Measurements from ENCODE around the gene NFYC. TPM values are rescaled to one million over a fixed set of nuclear protein-coding genes. Genes with fewer than 3 reads are reported as not detected.
A peak's percentile ranks its signal among the peaks of the same experiment; 100 is the strongest.

Gene NFYC
- total RNA-seq, 2 donors from 2014 or later, result 46.9 to 62.2 TPM

DNA sequence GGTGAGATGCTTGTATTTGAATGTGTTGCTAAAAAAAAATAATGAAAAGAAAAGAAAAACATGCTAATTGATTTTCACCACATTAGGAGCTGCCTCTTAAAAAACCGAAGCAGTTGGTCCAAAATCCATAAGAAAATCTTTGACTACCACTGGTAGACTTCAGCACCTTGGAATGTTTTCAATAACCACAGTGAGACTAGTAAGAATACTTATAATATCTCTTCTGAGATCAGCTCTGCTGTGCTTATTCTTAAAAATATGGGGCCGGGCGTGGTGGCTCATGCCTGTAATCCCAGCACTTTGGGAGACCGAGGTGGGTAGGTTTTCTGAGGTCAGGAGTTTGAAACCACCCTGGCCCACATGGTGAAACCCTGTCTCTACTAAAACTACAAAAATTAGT, 15.1 kb downstream of the NFYC start:
- TF ChIP-seq, protein P1, sequence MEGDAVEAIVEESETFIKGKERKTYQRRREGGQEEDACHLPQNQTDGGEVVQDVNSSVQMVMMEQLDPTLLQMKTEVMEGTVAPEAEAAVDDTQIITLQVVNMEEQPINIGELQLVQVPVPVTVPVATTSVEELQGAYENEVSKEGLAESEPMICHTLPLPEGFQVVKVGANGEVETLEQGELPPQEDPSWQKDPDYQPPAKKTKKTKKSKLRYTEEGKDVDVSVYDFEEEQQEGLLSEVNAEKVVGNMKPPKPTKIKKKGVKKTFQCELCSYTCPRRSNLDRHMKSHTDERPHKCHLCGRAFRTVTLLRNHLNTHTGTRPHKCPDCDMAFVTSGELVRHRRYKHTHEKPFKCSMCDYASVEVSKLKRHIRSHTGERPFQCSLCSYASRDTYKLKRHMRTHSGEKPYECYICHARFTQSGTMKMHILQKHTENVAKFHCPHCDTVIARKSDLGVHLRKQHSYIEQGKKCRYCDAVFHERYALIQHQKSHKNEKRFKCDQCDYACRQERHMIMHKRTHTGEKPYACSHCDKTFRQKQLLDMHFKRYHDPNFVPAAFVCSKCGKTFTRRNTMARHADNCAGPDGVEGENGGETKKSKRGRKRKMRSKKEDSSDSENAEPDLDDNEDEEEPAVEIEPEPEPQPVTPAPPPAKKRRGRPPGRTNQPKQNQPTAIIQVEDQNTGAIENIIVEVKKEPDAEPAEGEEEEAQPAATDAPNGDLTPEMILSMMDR (IDR thresholded peaks at IDR 0.05), result no peak
- no peak overlapping the region for H3K9ac ChIP-seq (ENCODE audit: low read depth in 2 of 2, low read length in 2 of 2)
- no peak overlapping the region for H3K27ac ChIP-seq
- intact Hi-C loops (cut with DNase I), result no loop called here
- H3K9me3 ChIP-seq, result no peaks in the 10 kb centered on the region
- H3K4me1 ChIP-seq, result no peaks in the 10 kb centered on the region
- no peak for DNase-seq
- H3K36me3 ChIP-seq, result no peaks in the 10 kb centered on the region
- no peak overlapping the region for H3K4me3 ChIP-seq
- no peaks in the 10 kb centered on the region for H3K27me3 ChIP-seq

DNA sequence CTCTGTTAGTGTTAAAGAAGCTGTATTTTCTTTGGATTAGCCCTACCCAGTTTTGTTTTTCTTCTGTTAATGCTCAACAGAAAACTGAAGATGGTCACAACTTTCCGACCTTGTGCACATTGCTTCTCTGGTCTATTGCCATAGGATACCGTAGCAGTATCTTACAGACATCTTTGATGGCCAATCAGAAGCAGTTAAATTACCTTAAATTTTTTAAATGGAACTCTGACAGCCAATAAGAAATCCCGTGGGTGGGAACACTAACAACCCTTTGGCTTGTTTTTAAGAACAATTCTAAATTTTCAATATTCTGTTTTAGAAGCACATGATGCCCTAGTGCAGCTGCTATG, 17.2 kb downstream of the NFYC start:
- H3K9ac ChIP-seq (ENCODE audit: low read depth in 2 of 2, low read length in 2 of 2), result peak overlapping the region in 1 of 2 donors; percentile 70
- DNase-seq, result no peak
- H3K4me3 ChIP-seq, result peak overlapping the region; percentile 41
- H3K27ac ChIP-seq, result peak overlapping the region; percentile 83
- H3K9me3 ChIP-seq, result no peaks in the 10 kb centered on the region
- no peaks in the 10 kb centered on the region for H3K36me3 ChIP-seq
- TF ChIP-seq, protein P1 (IDR thresholded peaks at IDR 0.05), result no peak
- no peaks in the 10 kb centered on the region for H3K4me1 ChIP-seq
- no peaks in the 10 kb centered on the region for H3K27me3 ChIP-seq
- intact Hi-C loops (cut with DNase I), result no loop called here

DNA sequence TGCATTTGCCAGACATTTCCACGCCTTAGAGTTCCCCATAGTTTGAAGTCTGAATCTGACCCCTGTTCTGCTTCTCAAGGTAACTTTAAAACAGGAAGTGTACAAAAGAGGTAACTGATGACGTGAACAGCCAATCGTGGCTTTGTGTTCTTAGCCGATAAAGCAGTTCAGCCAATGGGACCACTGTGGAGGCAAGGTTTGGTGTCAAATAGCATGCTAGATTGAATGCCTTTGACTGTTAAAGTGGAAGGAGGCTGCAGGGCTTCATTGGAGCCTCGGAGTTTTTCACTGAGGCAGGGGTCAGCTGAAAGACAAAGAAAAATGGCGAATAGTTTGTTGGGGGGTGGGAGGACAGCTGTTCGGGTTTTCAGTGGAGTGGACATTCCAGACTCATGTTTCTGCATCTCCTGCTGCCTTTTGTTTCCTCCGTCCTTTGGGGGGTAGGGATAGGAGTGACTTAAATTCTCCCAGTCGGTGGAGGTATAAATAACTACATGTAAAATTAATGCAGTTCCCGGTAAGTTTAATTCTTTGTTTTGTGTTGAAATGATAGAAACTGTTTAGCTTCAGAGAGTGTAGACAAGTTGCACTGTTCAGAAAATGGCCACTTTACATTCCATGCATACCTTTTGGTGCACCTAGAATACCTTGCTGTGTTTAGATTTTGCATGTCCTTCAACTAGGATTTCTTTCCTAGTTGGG, 17.7 kb downstream of the NFYC start:
- Histone ChIP-seq H3K27me3 (no peaks in the 10 kb centered on the region), H3K4me3 (peak overlapping the region; percentile 41), H3K4me1 (no peaks in the 10 kb centered on the region), H3K9ac (ENCODE audit: low read depth in 2 of 2, low read length in 2 of 2) (peak overlapping the region; percentile 32 to 70), H3K9me3 (no peaks in the 10 kb centered on the region), H3K36me3 (no peaks in the 10 kb centered on the region), H3K27ac (peak overlapping the region; percentile 83)
- TF ChIP-seq, protein P1 (IDR thresholded peaks at IDR 0.05), result no peak
- intact Hi-C loops (cut with DNase I), result no loop called here
- peak; percentile 91 for DNase-seq

DNA sequence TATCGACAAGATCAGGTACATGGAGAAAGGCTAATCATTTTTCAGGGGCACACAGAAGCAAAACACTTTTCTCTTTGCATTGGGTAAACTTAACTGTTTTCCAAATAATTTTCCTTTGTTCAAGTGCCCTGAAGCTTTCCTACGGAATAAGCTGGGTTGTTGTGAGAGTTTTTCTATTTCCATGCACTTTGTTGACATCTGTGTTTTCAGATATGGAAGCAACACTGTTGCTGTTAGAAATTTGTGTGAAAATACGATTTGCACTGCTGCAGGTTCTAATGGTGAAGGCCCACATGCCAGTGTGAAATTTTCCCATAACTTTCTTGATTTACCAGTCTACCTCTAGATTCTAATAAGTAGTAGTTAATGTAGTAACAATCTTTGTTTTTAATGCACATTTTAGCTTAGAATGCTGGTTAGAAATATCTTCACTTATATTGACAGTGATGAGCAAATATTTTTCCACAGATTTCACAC, 18.3 kb downstream of the NFYC start:
- Histone ChIP-seq H3K36me3 (no peaks in the 10 kb centered on the region), H3K9me3 (no peaks in the 10 kb centered on the region), H3K4me1 (no peaks in the 10 kb centered on the region), H3K4me3 (peak overlapping the region; percentile 41), H3K27ac (peak overlapping the region; percentile 83), H3K27me3 (no peaks in the 10 kb centered on the region), H3K9ac (ENCODE audit: low read depth in 2 of 2, low read length in 2 of 2) (peak overlapping the region in 1 of 2 donors; percentile 70)
- TF ChIP-seq, protein P1 (IDR thresholded peaks at IDR 0.05), result no peak
- intact Hi-C loops (cut with DNase I), result no loop called here
- no peak for DNase-seq

DNA sequence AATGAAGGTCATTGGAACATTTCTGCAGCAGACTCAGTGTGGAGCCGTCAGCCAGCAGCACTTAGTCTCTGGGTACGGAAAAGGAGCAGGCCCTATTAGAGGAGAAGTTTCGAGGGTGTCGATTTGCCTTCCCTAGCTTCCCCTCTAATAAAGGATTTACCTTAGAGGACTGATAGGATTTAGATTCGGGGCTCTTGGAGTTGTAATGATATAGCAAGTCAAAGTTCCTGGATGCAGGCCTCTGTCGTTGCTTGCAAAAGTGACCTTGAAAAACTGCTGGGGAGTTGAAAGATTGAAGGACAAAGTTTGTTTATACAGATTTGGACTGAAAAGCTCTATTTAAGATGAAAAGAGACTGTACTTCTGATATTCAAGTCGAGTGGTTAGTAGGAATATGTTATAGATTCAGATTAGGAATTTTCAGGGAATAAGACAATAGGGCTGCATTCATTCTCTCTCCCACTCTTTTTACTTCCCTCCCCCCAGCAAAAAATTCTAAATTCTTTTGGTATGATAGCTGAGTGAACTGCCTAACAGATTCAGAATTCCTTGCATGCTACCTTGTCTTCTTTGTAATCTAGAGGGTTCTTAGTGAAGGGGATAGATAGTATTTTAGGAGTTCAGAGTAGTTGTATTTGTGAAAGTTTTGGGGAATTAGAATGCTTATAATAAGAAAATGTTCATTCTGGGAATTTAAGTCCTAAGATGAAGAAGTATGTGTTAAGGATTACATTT, 19.2 kb downstream of the NFYC start:
- peak overlapping the region; percentile 41 for H3K4me3 ChIP-seq
- H3K9ac ChIP-seq (ENCODE audit: low read depth in 2 of 2, low read length in 2 of 2), result peak overlapping the region in 1 of 2 donors; percentile 70
- no peaks in the 10 kb centered on the region for H3K9me3 ChIP-seq
- no peaks in the 10 kb centered on the region for H3K27me3 ChIP-seq
- H3K36me3 ChIP-seq, result no peaks in the 10 kb centered on the region
- DNase-seq, result peak; percentile 23
- TF ChIP-seq, protein P1 (IDR thresholded peaks at IDR 0.05), result no peak
- no peak overlapping the region for H3K27ac ChIP-seq
- no peaks in the 10 kb centered on the region for H3K4me1 ChIP-seq
- intact Hi-C loops (cut with DNase I), result no loop called here
